Liver (tissue), 9 donors: ENCODE results near the gene MEGF11. TPM values are rescaled to one million over a fixed set of nuclear protein-coding genes. Genes with fewer than 3 reads are reported as not detected.

Experiments
- DNase-seq: peaks from one replicate; pipeline ENCODE4 v3.0.0-alpha.2; 2017; ENCODE audit warnings: low spot score
- H3K27ac ChIP-seq, 2 donors: one replicate each; pipeline ENCODE4 v1.7.0; 2013; ENCODE audit warnings: inconsistent platforms in 2 of 2, low read length in 2 of 2, control low read depth in 1 of 2, low read depth in 1 of 2, mild to moderate bottlenecking in 1 of 2
- H3K27me3 ChIP-seq, 4 donors: one replicate each; pipeline versions ENCODE4 v1.6.1 to v1.7.0; 2013; ENCODE audit warnings: low read length in 3 of 4, inconsistent platforms in 1 of 4, mild to moderate bottlenecking in 1 of 4, moderate library complexity in 1 of 4; ENCODE audit not compliant: control insufficient read depth in 4 of 4, insufficient read depth in 4 of 4
- H3K36me3 ChIP-seq, 4 donors: one replicate each; pipeline versions ENCODE4 v1.6.1 to v1.7.0; 2013; ENCODE audit warnings: low read length in 3 of 4, mild to moderate bottlenecking in 3 of 4, low read depth in 1 of 4, moderate library complexity in 1 of 4; ENCODE audit not compliant: control insufficient read depth in 4 of 4, insufficient read depth in 3 of 4
- H3K4me1 ChIP-seq, 4 donors: one replicate each; pipeline versions ENCODE4 v1.6.1 to v1.7.0; 2013; ENCODE audit warnings: low read length in 3 of 4, mild to moderate bottlenecking in 3 of 4, moderate library complexity in 1 of 4; ENCODE audit not compliant: control insufficient read depth in 4 of 4, insufficient read depth in 4 of 4
- H3K4me3 ChIP-seq, 3 donors: one replicate each; pipeline versions ENCODE4 v1.6.1 to v1.7.0; 2013; ENCODE audit warnings: low read length in 3 of 3, control low read depth in 1 of 3, low read depth in 1 of 3, mild to moderate bottlenecking in 1 of 3
- H3K9ac ChIP-seq, 2 donors: one replicate each; pipeline ENCODE4 v1.7.0; 2013; ENCODE audit warnings: low read length in 2 of 2, mild to moderate bottlenecking in 2 of 2, moderate library complexity in 2 of 2, control low read depth in 1 of 2, low read depth in 1 of 2
- H3K9me3 ChIP-seq, 4 donors: one replicate each; pipeline versions ENCODE4 v1.6.1 to v1.7.0; 2013; ENCODE audit warnings: low read length in 3 of 4; ENCODE audit not compliant: control insufficient read depth in 4 of 4
- ATF3 ChIP-seq: IDR thresholded peaks from 2 replicates; pipeline ENCODE4 v1.6.1; 2016; ENCODE audit warnings: antibody characterized with exemption
- CTCF ChIP-seq: fragments of 150-350 bp; IDR thresholded peaks from 2 replicates; pipeline ENCODE4 v1.5.1; 2017; ENCODE audit warnings: improper control_type of control experiment, low read depth, low read length; ENCODE audit not compliant: missing input control
- EGR1 ChIP-seq, 2 donors: IDR thresholded peaks; 2 replicates each; pipeline ENCODE4 v1.6.1; 2016 to 2018; ENCODE audit warnings: antibody characterized with exemption in 2 of 2, low read depth in 2 of 2
- FOXA1 ChIP-seq: IDR thresholded peaks from 2 replicates; pipeline ENCODE4 v1.6.1; 2016; ENCODE audit warnings: antibody characterized with exemption
- FOXA2 ChIP-seq: IDR thresholded peaks from 2 replicates; pipeline ENCODE4 v1.6.1; 2016; ENCODE audit warnings: antibody characterized with exemption
- GABPA ChIP-seq, 2 donors: IDR thresholded peaks in 1 of 2; conservative IDR thresholded peaks in 1 of 2; 2 replicates each; pipeline ENCODE4 v1.6.1; 2016; ENCODE audit warnings: antibody characterized with exemption in 2 of 2, mild to moderate bottlenecking in 1 of 2, moderate library complexity in 1 of 2
- HNF4G ChIP-seq: IDR thresholded peaks from 2 replicates; pipeline ENCODE4 v1.6.1; 2016; ENCODE audit warnings: antibody characterized with exemption
- JUND ChIP-seq, 2 donors: IDR thresholded peaks; 2 replicates each; pipeline ENCODE4 v1.6.1; 2016; ENCODE audit warnings: antibody characterized with exemption in 2 of 2
- NR2F2 ChIP-seq: IDR thresholded peaks from 2 replicates; pipeline ENCODE4 v1.6.1; 2016; ENCODE audit warnings: antibody characterized with exemption
- RAD21 ChIP-seq, 2 donors: IDR thresholded peaks; 2 replicates each; pipeline ENCODE4 v1.6.1; 2016; ENCODE audit warnings: antibody characterized with exemption in 2 of 2, mild to moderate bottlenecking in 2 of 2
- REST ChIP-seq: IDR thresholded peaks from 2 replicates; pipeline ENCODE4 v1.6.1; 2016; ENCODE audit warnings: antibody characterized with exemption, mild to moderate bottlenecking
- YY1 ChIP-seq: IDR thresholded peaks from 2 replicates; pipeline ENCODE4 v1.6.1; 2016; ENCODE audit warnings: antibody characterized with exemption, mild to moderate bottlenecking
- ZBTB33 ChIP-seq: IDR thresholded peaks from 2 replicates; pipeline ENCODE4 v1.6.1; 2016; ENCODE audit warnings: antibody characterized with exemption
- WGBS: extraction: QIAGEN DNeasy Blood & Tissue Kit; methylation state at CpG from one replicate; pipeline ENCODE4 v1.1.7; 2013; 5-methylcytosine and 5-hydroxymethylcytosine counted together
- polyA plus RNA-seq, 2 donors: library from polyadenylated mRNA; stranded (reverse) in 1 of 2; unstranded in 1 of 2; fragments of 200-250 nt in 1 of 2; fragments of >200 nt in 1 of 2; fragmentation: Nextera tagmentation in 1 of 2; extraction: Ambion mirVana in 1 of 2; gene quantifications; one replicate each; pipeline versions ENCODE4 v1.2.1 to v1.2.3, GENCODE V29; 2013 to 2015
- total RNA-seq, 2 donors: library from RNA; depleted of rRNA; stranded (reverse); fragments of >200 nt; gene quantifications; one replicate each; pipeline ENCODE4 v1.2.3, GENCODE V29; 2014
- donor health status: healthy.
- donor health status: healthy.
- donor health status: healthy.
- donor health status: healthy.
- donor health status: healthy.

Gene MEGF11
- total and polyA plus RNA-seq, 4 donors: under 0.01 to 0.51 (median 0.03) TPM; not detected in 1

GRCh38 chr15:66215811-66216210 lies 37.7 kb downstream of the MEGF11 start:
- no peak overlapping the region for H3K4me3 ChIP-seq
- 80% methylated on average over 4 of the region's 4 CpGs for WGBS
- no peak overlapping the region for H3K9ac ChIP-seq
- no peak for TF ChIP-seq ATF3
- TF ChIP-seq FOXA1: no peak
- TF ChIP-seq CTCF: no peak
- no peak for TF ChIP-seq YY1
- no peak for TF ChIP-seq JUND (IDR thresholded peaks at IDR 0.05)
- no peak for TF ChIP-seq HNF4G
- TF ChIP-seq REST: no peak
- TF ChIP-seq EGR1 (IDR thresholded peaks at IDR 0.05; ENCODE audit: low read depth in 2 of 2): no peak
- H3K4me1 ChIP-seq: no peaks in the 10 kb centered on the region
- no peak for DNase-seq
- H3K27me3 ChIP-seq: no peaks in the 10 kb centered on the region
- no peaks in the 10 kb centered on the region for H3K9me3 ChIP-seq
- no peaks in the 10 kb centered on the region for H3K36me3 ChIP-seq
- H3K27ac ChIP-seq: no peak overlapping the region

GRCh38 chr15:66214246-66214645 lies 39.3 kb downstream of the MEGF11 start:
- WGBS: 69% methylated on average over 4 of the region's 4 CpGs
- Histone ChIP-seq H3K4me1 (no peaks in the 10 kb centered on the region), H3K4me3 (no peak overlapping the region), H3K27me3 (no peaks in the 10 kb centered on the region), H3K9me3 (no peaks in the 10 kb centered on the region), H3K36me3 (no peaks in the 10 kb centered on the region), H3K27ac (no peak overlapping the region), H3K9ac (no peak overlapping the region)
- DNase-seq: no peak
- no peak for TF ChIP-seq RAD21 (IDR thresholded peaks at IDR 0.05)
- TF ChIP-seq FOXA1: no peak
- no peak for TF ChIP-seq GABPA (IDR thresholded peaks at IDR 0.05 in 1 of 2, conservative IDR thresholded peaks at IDR 0.05 in 1 of 2)
- no peak for TF ChIP-seq CTCF
- TF ChIP-seq ZBTB33: no peak
- TF ChIP-seq ATF3: no peak
- no peak for TF ChIP-seq FOXA2
- TF ChIP-seq NR2F2: no peak
